Sigmoid colon (tissue), 7 donors: ENCODE results near the gene STPG3. TPM values are rescaled to one million over a fixed set of nuclear protein-coding genes. Genes with fewer than 3 reads are reported as not detected.
"Not testable (repeated sequence)": the region's sequence is repeated elsewhere in the genome, so short reads cannot be mapped to it uniquely, and the experiment has no call there.

ENCODE experiments used
- DNase-seq: peaks from one replicate; pipeline ENCODE4 v3.0.0-alpha.2; 2019
- H3K27ac ChIP-seq, 4 donors: fragments of 200-600 bp; sonication (generic); one replicate each; pipeline ENCODE4 v1.5.1; 2016 to 2019; ENCODE audit warnings: mild to moderate bottlenecking in 1 of 4
- H3K27me3 ChIP-seq, 3 donors: fragments of 200-600 bp; sonication (generic); one replicate each; pipeline ENCODE4 v1.5.1; 2019; ENCODE audit warnings: mild to moderate bottlenecking in 1 of 3
- H3K36me3 ChIP-seq, 4 donors: fragments of 200-600 bp; sonication (generic); one replicate each; pipeline ENCODE4 v1.5.1; 2016 to 2019
- H3K4me1 ChIP-seq, 4 donors: fragments of 200-600 bp; sonication (generic); one replicate each; pipeline ENCODE4 v1.5.1; 2017 to 2019
- H3K4me3 ChIP-seq, 4 donors: fragments of 200-600 bp; sonication (generic); one replicate each; pipeline ENCODE4 v1.5.1; 2017 to 2019; ENCODE audit warnings: mild to moderate bottlenecking in 2 of 4, moderate library complexity in 1 of 4
- H3K9me3 ChIP-seq, 4 donors: fragments of 200-600 bp in 3 of 4; sonication (generic) in 3 of 4; one replicate each; pipeline versions ENCODE4 v1.5.1 to v1.6.1; 2013 to 2019
- EP300 ChIP-seq, 4 donors: sonication (generic); formaldehyde crosslinking; IDR thresholded peaks; one replicate each; pipeline ENCODE4 v1.6.1; 2017; ENCODE audit warnings: antibody characterized with exemption in 4 of 4
- POLR2A ChIP-seq, 2 donors: fragments of 450-650 bp; IDR thresholded peaks; one replicate each; pipeline ENCODE4 v1.6.1; 2016; ENCODE audit warnings: antibody characterized with exemption in 2 of 2, mild to moderate bottlenecking in 2 of 2, moderate library complexity in 2 of 2
- POLR2AphosphoS5 ChIP-seq, 4 donors: sonication (generic); formaldehyde crosslinking; IDR thresholded peaks; one replicate each; pipeline ENCODE4 v1.6.1; 2017; ENCODE audit warnings: antibody characterized with exemption in 4 of 4
- WGBS, 2 donors: extraction: QIAGEN DNeasy Blood & Tissue Kit; methylation state at CpG; one replicate each; pipeline ENCODE4 v1.1.7; 2013; 5-methylcytosine and 5-hydroxymethylcytosine counted together
- intact Hi-C: fragments of 100-400 bp; cut with DNase I; formaldehyde crosslinking; loops from one replicate; pipeline ENCODE4 v1.15.1; 2023
- polyA plus RNA-seq, 3 donors: library from polyadenylated mRNA; stranded (reverse); fragments of 200-250 nt; gene quantifications; one replicate each; pipeline ENCODE4 v1.2.3, GENCODE V29; 2013
- total RNA-seq, 4 donors: library from RNA; depleted of rRNA; stranded (reverse); fragments of >200 nt; gene quantifications; one replicate each; pipeline ENCODE4 v1.1.0, GENCODE V29; 2016
- TF ChIP-seq, protein P1 (sequence below), 4 experiments: fragments of 450-650 bp in 3 of 4; fragments of 200-600 bp in 1 of 4; IDR thresholded peaks; one replicate each; pipeline ENCODE4 v1.5.1; 2016 to 2019; ENCODE audit warnings: antibody characterized with exemption in 4 of 4, mild to moderate bottlenecking in 3 of 4, moderate library complexity in 2 of 4
- donor health status: healthy with polysubstance abuse.
- donor health status: Bipolar disorder and iron deficiency.
- donor health status: healthy.

STPG3 gene
- total and polyA plus RNA-seq, 7 donors: not detected

DNA sequence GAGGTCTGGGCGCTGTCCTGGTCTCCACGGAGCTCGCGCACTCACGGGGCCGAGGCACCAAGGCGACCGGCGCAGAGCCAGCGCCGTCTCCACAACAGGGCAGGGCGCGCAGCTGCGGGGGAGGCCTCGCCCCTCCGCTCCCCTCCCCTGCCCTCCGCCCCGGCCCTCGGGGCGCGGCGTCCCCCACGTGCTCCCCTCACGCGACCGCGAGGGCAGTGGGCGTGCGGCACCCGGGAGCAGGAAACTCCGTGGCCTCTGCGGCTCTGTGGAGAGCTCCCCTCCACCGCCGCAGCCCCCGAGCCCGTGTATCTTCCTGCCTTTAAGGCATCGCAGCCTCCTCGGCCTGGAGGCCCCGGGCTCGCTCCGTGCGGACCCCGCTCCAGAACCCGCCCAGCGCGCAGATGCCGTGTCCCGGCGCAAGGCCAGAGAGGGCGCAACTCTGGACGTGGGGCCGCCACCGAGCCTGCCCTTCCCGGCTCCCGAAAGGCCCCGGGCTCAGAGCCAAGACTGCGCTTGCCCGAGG is 10.7 kb upstream of the STPG3 start:
- 0% methylated on average over 58 of the region's 58 CpGs for WGBS, 2 donors
- Histone ChIP-seq H3K9me3 (no peaks in the 10 kb centered on the region), H3K27ac (peak overlapping the region; percentile 98 to 100 (median 98)), H3K36me3 (peaks cover 4 to 19% (median 15%) of the 10 kb centered on the region in 4 donors), H3K4me3 (peak overlapping the region; percentile 63 to 90 (median 78)), H3K4me1 (peaks cover 2 to 75% (median 58%) of the 10 kb centered on the region in 4 donors), H3K27me3 (peaks cover 0 to 2% (median 0%) of the 10 kb centered on the region in 3 donors)
- peak; percentile 92 for DNase-seq
- TF ChIP-seq, protein P1, sequence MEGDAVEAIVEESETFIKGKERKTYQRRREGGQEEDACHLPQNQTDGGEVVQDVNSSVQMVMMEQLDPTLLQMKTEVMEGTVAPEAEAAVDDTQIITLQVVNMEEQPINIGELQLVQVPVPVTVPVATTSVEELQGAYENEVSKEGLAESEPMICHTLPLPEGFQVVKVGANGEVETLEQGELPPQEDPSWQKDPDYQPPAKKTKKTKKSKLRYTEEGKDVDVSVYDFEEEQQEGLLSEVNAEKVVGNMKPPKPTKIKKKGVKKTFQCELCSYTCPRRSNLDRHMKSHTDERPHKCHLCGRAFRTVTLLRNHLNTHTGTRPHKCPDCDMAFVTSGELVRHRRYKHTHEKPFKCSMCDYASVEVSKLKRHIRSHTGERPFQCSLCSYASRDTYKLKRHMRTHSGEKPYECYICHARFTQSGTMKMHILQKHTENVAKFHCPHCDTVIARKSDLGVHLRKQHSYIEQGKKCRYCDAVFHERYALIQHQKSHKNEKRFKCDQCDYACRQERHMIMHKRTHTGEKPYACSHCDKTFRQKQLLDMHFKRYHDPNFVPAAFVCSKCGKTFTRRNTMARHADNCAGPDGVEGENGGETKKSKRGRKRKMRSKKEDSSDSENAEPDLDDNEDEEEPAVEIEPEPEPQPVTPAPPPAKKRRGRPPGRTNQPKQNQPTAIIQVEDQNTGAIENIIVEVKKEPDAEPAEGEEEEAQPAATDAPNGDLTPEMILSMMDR (IDR thresholded peaks at IDR 0.05): no peak
- TF ChIP-seq POLR2A (IDR thresholded peaks at IDR 0.05): peak in 1 of 2 donors; percentile 22
- no peak for TF ChIP-seq EP300 (IDR thresholded peaks at IDR 0.05)
- peak in 3 of 4 donors; percentile 17 to 38 (median 22) for TF ChIP-seq POLR2AphosphoS5 (IDR thresholded peaks at IDR 0.05)
- intact Hi-C loops: loop anchor here (2.0 kb wide), 3 partner anchors 14 to 40 kb away; partner anchors contain the start of genes NELFB, RNF208 and TPRN

DNA sequence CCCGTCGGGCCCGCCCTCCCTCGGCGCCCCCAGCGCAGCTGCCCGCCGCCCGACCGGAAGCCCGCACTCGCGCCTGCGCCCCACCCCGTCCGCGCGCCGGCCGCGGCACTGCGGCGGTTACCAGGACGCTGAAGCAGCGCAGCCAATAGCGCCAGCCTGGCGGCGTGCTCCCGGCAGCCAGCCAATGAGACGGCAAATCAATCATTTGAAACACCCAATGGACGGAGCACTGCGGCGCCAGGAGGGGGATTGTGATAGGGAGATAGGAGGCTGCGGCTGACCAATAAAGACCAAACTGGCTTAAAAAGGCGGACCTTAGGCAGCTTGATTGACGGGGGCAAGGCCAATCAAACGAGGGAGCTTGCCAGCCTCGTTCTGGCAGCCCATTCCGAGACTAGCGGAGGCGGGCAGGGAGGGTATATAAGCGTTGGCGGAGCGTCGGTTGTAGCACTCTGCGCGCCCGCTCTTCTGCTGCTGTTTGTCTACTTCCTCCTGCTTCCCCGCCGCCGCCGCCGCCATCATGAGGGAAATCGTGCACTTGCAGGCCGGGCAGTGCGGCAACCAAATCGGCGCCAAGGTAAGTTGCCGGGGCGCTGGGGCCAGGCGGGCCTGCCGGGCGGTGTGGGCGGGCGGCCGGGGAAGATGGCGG is 10.1 kb upstream of the STPG3 start, which contains the start of gene TUBB4B:
Gene TUBB4B, plus strand, starts transcription at position 447 of the 649 bp plus-strand sequence. Its CDS starts 74 bp downstream, at position 521.
- Histone ChIP-seq H3K27me3 (no peaks in the 10 kb centered on the region), H3K4me1 (peaks cover 2 to 69% (median 54%) of the 10 kb centered on the region in 4 donors), H3K36me3 (peaks cover 4 to 19% (median 15%) of the 10 kb centered on the region in 4 donors), H3K27ac (peak within 1 kb of the TSS; percentile 98 to 100 (median 98)), H3K9me3 (no peaks in the 10 kb centered on the region), H3K4me3 (peak within 1 kb of the TSS; percentile 79 to 90 (median 86))
- intact Hi-C loops: loop anchor here (2.0 kb wide), 3 partner anchors 14 to 40 kb away; partner anchors contain the start of genes NELFB, RNF208 and TPRN
- WGBS, 2 donors: 0 to 1% methylated on average over 67 of the region's 67 CpGs
- TF ChIP-seq POLR2AphosphoS5 (IDR thresholded peaks at IDR 0.05) (peak; percentile 100), POLR2A (IDR thresholded peaks at IDR 0.05) (peak; percentile 100)
- TF ChIP-seq, protein P1 (IDR thresholded peaks at IDR 0.05): no peak
- peak; percentile 100 for DNase-seq

DNA sequence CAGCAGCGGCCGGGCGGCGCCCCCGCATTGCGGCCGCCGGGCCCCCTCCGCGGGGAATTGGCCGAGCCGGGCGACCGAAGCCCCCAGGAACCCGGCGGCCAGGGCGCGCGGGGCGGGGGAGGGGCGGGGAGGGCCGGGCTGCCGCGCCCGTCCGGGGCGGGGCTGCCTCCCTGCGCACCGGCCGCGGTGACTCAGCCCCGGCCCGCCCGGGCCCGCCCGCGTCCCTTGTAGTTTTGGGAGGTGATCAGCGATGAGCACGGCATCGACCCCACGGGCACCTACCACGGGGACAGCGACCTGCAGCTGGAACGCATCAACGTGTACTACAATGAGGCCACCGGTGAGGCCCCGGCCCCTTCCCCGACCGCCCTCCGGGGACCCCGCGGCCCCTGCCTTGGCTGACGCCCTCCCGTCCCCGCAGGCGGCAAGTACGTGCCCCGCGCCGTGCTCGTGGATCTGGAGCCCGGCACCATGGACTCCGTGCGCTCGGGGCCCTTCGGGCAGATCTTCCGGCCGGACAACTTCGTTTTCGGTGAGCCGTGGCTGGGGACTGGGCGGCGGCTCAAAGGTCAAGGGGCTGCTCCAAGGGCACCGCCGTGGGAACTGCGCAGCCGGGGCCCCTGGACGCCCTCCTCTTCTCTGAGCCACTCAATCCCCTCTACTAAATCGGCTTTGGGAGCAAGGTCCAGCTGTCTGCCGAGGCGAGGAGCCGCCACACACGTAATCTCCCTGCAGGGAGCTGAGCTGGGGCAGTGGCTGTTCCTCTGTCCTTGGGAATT is 9.4 kb upstream of the STPG3 start:
- 1 to 3% methylated on average over 83 of the region's 83 CpGs for WGBS, 2 donors
- peak; percentile 86 for DNase-seq
- TF ChIP-seq POLR2AphosphoS5 (IDR thresholded peaks at IDR 0.05) (peak in 3 of 4 donors; percentile 3 to 29 (median 10)), EP300 (IDR thresholded peaks at IDR 0.05) (no peak), POLR2A (IDR thresholded peaks at IDR 0.05) (no peak)
- TF ChIP-seq, protein P1 (IDR thresholded peaks at IDR 0.05): no peak
- H3K9me3 ChIP-seq: no peaks in the 10 kb centered on the region
- intact Hi-C loops: loop anchor here (2.0 kb wide), 3 partner anchors 13 to 41 kb away; partner anchors contain the start of genes NELFB, RNF208 and TPRN
- peak overlapping the region; percentile 92 to 97 (median 92) for H3K27ac ChIP-seq
- H3K36me3 ChIP-seq: peaks cover 4 to 19% (median 15%) of the 10 kb centered on the region in 4 donors
- peak overlapping the region; percentile 68 to 88 (median 80) for H3K4me3 ChIP-seq
- H3K4me1 ChIP-seq: peaks cover 2 to 62% (median 46%) of the 10 kb centered on the region in 4 donors
- H3K27me3 ChIP-seq: no peaks in the 10 kb centered on the region

DNA sequence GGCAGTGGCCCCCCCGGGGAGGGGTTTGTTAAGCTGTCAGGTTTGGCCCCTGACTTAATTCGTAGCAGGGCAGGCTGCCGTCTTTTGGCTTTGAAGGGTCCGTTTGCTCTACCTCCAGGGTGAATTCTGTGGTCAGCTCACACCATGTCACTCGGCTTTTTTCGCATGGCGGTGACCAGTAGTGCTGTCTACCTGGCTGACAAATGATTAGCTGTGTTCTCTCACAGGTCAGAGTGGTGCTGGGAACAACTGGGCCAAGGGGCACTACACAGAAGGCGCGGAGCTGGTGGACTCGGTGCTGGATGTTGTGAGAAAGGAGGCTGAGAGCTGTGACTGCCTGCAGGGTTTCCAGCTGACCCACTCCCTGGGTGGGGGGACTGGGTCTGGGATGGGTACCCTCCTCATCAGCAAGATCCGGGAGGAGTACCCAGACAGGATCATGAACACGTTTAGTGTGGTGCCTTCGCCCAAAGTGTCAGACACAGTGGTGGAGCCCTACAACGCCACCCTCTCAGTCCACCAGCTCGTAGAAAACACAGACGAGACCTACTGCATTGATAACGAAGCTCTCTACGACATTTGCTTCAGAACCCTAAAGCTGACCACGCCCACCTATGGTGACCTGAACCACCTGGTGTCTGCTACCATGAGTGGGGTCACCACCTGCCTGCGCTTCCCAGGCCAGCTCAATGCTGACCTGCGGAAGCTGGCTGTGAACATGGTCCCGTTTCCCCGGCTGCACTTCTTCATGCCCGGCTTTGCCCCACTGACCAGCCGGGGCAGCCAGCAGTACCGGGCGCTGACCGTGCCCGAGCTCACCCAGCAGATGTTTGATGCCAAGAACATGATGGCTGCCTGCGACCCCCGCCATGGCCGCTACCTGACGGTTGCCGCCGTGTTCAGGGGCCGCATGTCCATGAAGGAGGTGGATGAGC is 8.6 kb upstream of the STPG3 start:
- peak overlapping the region; percentile 68 to 88 (median 80) for H3K4me3 ChIP-seq
- TF ChIP-seq, protein P1 (IDR thresholded peaks at IDR 0.05): no peak
- TF ChIP-seq POLR2A (IDR thresholded peaks at IDR 0.05) (no peak), EP300 (IDR thresholded peaks at IDR 0.05) (no peak), POLR2AphosphoS5 (IDR thresholded peaks at IDR 0.05) (no peak)
- H3K27me3 ChIP-seq: no peaks in the 10 kb centered on the region
- no peak for DNase-seq
- peak overlapping the region; percentile 92 to 97 (median 92) for H3K27ac ChIP-seq
- no peaks in the 10 kb centered on the region for H3K9me3 ChIP-seq
- peaks cover 2 to 54% (median 41%) of the 10 kb centered on the region in 4 donors for H3K4me1 ChIP-seq
- WGBS, 2 donors: 31 to 72% methylated on average over 36 of the region's 36 CpGs
- peaks cover 4 to 19% (median 15%) of the 10 kb centered on the region in 4 donors for H3K36me3 ChIP-seq
- intact Hi-C loops: no loop called here

DNA sequence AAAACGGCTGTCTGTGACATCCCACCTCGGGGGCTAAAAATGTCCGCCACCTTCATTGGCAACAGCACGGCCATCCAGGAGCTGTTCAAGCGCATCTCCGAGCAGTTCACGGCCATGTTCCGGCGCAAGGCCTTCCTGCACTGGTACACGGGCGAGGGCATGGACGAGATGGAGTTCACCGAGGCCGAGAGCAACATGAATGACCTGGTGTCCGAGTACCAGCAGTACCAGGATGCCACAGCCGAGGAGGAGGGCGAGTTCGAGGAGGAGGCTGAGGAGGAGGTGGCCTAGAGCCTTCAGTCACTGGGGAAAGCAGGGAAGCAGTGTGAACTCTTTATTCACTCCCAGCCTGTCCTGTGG is 7.8 kb upstream of the STPG3 start:
- H3K9me3 ChIP-seq, H3K4me3 ChIP-seq, H3K27ac ChIP-seq, H3K27me3 ChIP-seq, DNase-seq, intact Hi-C loops: not testable (repeated sequence)
- 63 to 88% methylated on average over 18 of the region's 18 CpGs for WGBS, 2 donors
- H3K36me3 ChIP-seq: peaks cover 4 to 19% (median 15%) of the 10 kb centered on the region in 4 donors
- H3K4me1 ChIP-seq: peaks cover 2 to 53% (median 38%) of the 10 kb centered on the region in 4 donors
